Fibroblast of lung (primary cell): Measurements from ENCODE around the gene TAS2R3. TPM values are rescaled to one million over a fixed set of nuclear protein-coding genes. Genes with fewer than 3 reads are reported as not detected.

ENCODE experiments used
- DNase-seq, 2 donors: peaks; one replicate each; pipeline versions ENCODE4 v3.0.0 to v3.0.0-alpha.2; 2010; ENCODE audit warnings: low read depth in 2 of 2
- H2AFZ ChIP-seq: 2 replicates; pipeline ENCODE4 v1.5.1; 2012; ENCODE audit warnings: low read length, control low read depth, inconsistent platforms
- H3K27ac ChIP-seq: 2 replicates; pipeline ENCODE4 v1.5.1; 2011; ENCODE audit warnings: low read length, control low read depth; ENCODE audit not compliant: insufficient read depth
- H3K27me3 ChIP-seq: 2 replicates; pipeline ENCODE4 v1.5.1; 2011; ENCODE audit warnings: mild to moderate bottlenecking, low read length; ENCODE audit not compliant: control insufficient read depth, insufficient read depth
- H3K36me3 ChIP-seq: 2 replicates; pipeline ENCODE4 v1.5.1; 2011; ENCODE audit warnings: low read length; ENCODE audit not compliant: control insufficient read depth, insufficient read depth
- H3K4me1 ChIP-seq: 2 replicates; pipeline ENCODE4 v1.5.1; 2011; ENCODE audit warnings: low read length; ENCODE audit not compliant: control insufficient read depth, insufficient read depth; ENCODE audit errors: extremely low read depth
- H3K4me2 ChIP-seq: 2 replicates; pipeline ENCODE4 v1.5.1; 2011; ENCODE audit warnings: low read length, control low read depth; ENCODE audit not compliant: insufficient read depth; ENCODE audit errors: extremely low read depth
- H3K4me3 ChIP-seq, 4 experiments: fragments of 200-600 bp in 1 of 4; sonication (generic) in 1 of 4; replicated peaks in 1 of 4; 2 replicates each; pipeline ENCODE4 v1.5.1; 2011 to 2016; ENCODE audit warnings: low read length in 4 of 4, low read depth in 3 of 4, mild to moderate bottlenecking in 3 of 4, control low read depth in 2 of 4, inconsistent platforms in 1 of 4, mixed read lengths in 1 of 4; ENCODE audit not compliant: insufficient read depth in 1 of 4; ENCODE audit errors: control extremely low read depth in 1 of 4
- H3K79me2 ChIP-seq: 2 replicates; pipeline ENCODE4 v1.5.1; 2012; ENCODE audit warnings: mild to moderate bottlenecking, low read length, inconsistent platforms; ENCODE audit not compliant: control insufficient read depth, insufficient read depth
- H3K9ac ChIP-seq: 2 replicates; pipeline ENCODE4 v1.5.1; 2011; ENCODE audit warnings: mild to moderate bottlenecking, low read length, control low read depth; ENCODE audit not compliant: insufficient read depth
- H3K9me3 ChIP-seq: 2 replicates; pipeline ENCODE4 v1.5.1; 2012; ENCODE audit warnings: low read depth, low read length; ENCODE audit not compliant: control insufficient read depth, insufficient read depth
- H4K20me1 ChIP-seq: 2 replicates; pipeline ENCODE4 v1.5.1; 2011; ENCODE audit warnings: low read length; ENCODE audit not compliant: control insufficient read depth, insufficient read depth; ENCODE audit errors: extremely low read depth
- CTCF ChIP-seq, 2 donors: IDR thresholded peaks in 1 of 2; conservative IDR thresholded peaks in 1 of 2; 1 replicate in 1 of 2; 2 replicates in 1 of 2; pipeline ENCODE4 v1.5.1; 2011 to 2012; ENCODE audit warnings: low read length in 2 of 2, control low read depth in 1 of 2, inconsistent platforms in 1 of 2, low read depth in 1 of 2, mild to moderate bottlenecking in 1 of 2
- EZH2 ChIP-seq: IDR thresholded peaks from 2 replicates; pipeline ENCODE4 v1.5.1; 2012; ENCODE audit warnings: low read length, control low read depth, mild to moderate bottlenecking; ENCODE audit errors: missing control alignments
- polyA plus RNA-seq, 2 donors: library from polyadenylated mRNA; depleted of rRNA in 1 of 2; stranded (reverse) in 1 of 2; unstranded in 1 of 2; fragments of >200 nt; gene quantifications; 2 replicates each; pipeline ENCODE4 v1.2.1, GENCODE V29; 2011 to 2012; ENCODE audit warnings: missing spikeins in 1 of 2
- total RNA-seq: library from RNA; depleted of rRNA; stranded (reverse); fragments of >200 nt; gene quantifications from 2 replicates; pipeline ENCODE4 v1.2.1, GENCODE V29; 2014

The TAS2R3 gene
- total and polyA plus RNA-seq, 2 donors (not counting 1 experiment from before 2014, with no cell fraction given): 0.06 to 2.8 TPM

- H3K9ac ChIP-seq: no peak overlapping the region
- no peaks in the 10 kb centered on the region for H4K20me1 ChIP-seq
- H3K4me2 ChIP-seq: no peak overlapping the region
- no peak for DNase-seq
- no peaks in the 10 kb centered on the region for H3K4me1 ChIP-seq
- no peaks in the 10 kb centered on the region for H3K36me3 ChIP-seq
- TF ChIP-seq CTCF (conservative IDR thresholded peaks at IDR 0.05 in 1 of 2, IDR thresholded peaks at IDR 0.05 in 1 of 2; ENCODE audit: low read depth in 1 of 2, low read length in 2 of 2) (no peak), EZH2 (no peak)
- no peak overlapping the region for H3K27ac ChIP-seq
- H3K9me3 ChIP-seq: no peaks in the 10 kb centered on the region
- H3K27me3 ChIP-seq: no peaks in the 10 kb centered on the region
- H3K79me2 ChIP-seq: no peaks in the 10 kb centered on the region
- no peak overlapping the region for H3K4me3 ChIP-seq
- no peak overlapping the region for H2AFZ ChIP-seq
Observed at GRCh38 chr7:141715794-141716689, 47.9 kb upstream of the TAS2R3 start.

- TF ChIP-seq EZH2 (no peak), CTCF (conservative IDR thresholded peaks at IDR 0.05 in 1 of 2, IDR thresholded peaks at IDR 0.05 in 1 of 2; ENCODE audit: low read depth in 1 of 2, low read length in 2 of 2) (no peak)
- H3K4me2 ChIP-seq: no peak overlapping the region
- no peaks in the 10 kb centered on the region for H3K36me3 ChIP-seq
- no peak for DNase-seq
- no peak overlapping the region for H3K9ac ChIP-seq
- H3K4me3 ChIP-seq: no peak overlapping the region
- H3K9me3 ChIP-seq: no peaks in the 10 kb centered on the region
- H2AFZ ChIP-seq: no peak overlapping the region
- no peaks in the 10 kb centered on the region for H3K4me1 ChIP-seq
- H3K79me2 ChIP-seq: no peaks in the 10 kb centered on the region
- no peaks in the 10 kb centered on the region for H4K20me1 ChIP-seq
- H3K27me3 ChIP-seq: no peaks in the 10 kb centered on the region
- no peak overlapping the region for H3K27ac ChIP-seq
Observed at GRCh38 chr7:141717450-141717849, 46.4 kb upstream of the TAS2R3 start.

- Histone ChIP-seq H3K36me3 (no peaks in the 10 kb centered on the region), H3K27me3 (no peaks in the 10 kb centered on the region), H3K4me1 (no peaks in the 10 kb centered on the region), H3K4me3 (no peak overlapping the region), H3K9ac (no peak overlapping the region), H3K9me3 (no peaks in the 10 kb centered on the region), H4K20me1 (no peaks in the 10 kb centered on the region), H2AFZ (no peak overlapping the region), H3K79me2 (no peaks in the 10 kb centered on the region), H3K27ac (no peak overlapping the region), H3K4me2 (no peak overlapping the region)
- TF ChIP-seq CTCF (conservative IDR thresholded peaks at IDR 0.05 in 1 of 2, IDR thresholded peaks at IDR 0.05 in 1 of 2; ENCODE audit: low read depth in 1 of 2, low read length in 2 of 2) (no peak), EZH2 (no peak)
- DNase-seq: no peak
Observed at GRCh38 chr7:141722529-141722928, 41.4 kb upstream of the TAS2R3 start.
